ENCODE measurements around the gene VDR. TPM values are rescaled to one million over a fixed set of nuclear protein-coding genes. Genes with fewer than 3 reads are reported as not detected.
A peak's percentile ranks its signal among the peaks of the same experiment; 100 is the strongest.

The VDR gene
- total RNA-seq, 6 experiments from 2014 or later = 8.4 to 14.8 (median 10.1) TPM

GRCh38 chr12:47840571-47840970, 64.2 kb downstream of the VDR start:
- Mint-ChIP-seq H3K36me3 (ENCODE audit: low read depth) (no peaks in the 10 kb centered on the region), H3K27me3 (ENCODE audit: insufficient read depth) (no peaks in the 10 kb centered on the region), H3K27ac (no peak overlapping the region), H3K9me3 (no peaks in the 10 kb centered on the region), H3K4me3 (no peak overlapping the region), H3K4me1 (ENCODE audit: low read depth) (peaks cover 26% of the 10 kb centered on the region)
- TF ChIP-seq CTCF (IDR thresholded peaks at IDR 0.05) = no peak
- no peak for DNase-seq

- H3K27ac Mint-ChIP-seq = no peak overlapping the region
- no peaks in the 10 kb centered on the region; the same call in 1 of the 2 replicates for H3K27me3 Mint-ChIP-seq (ENCODE audit: insufficient read depth)
- no peak for DNase-seq
- no peaks in the 10 kb centered on the region for H3K9me3 Mint-ChIP-seq
- H3K4me3 Mint-ChIP-seq = no peak overlapping the region
- TF ChIP-seq CTCF (IDR thresholded peaks at IDR 0.05) = no peak
- H3K4me1 Mint-ChIP-seq (ENCODE audit: low read depth) = peaks cover 29% of the 10 kb centered on the region
- no peaks in the 10 kb centered on the region for H3K36me3 Mint-ChIP-seq (ENCODE audit: low read depth)
These were observed 65.4 kb downstream of the VDR start for GRCh38 chr12:47839214-47839876.

GRCh38 chr12:47838286-47838931, 66.4 kb downstream of the VDR start:
- Mint-ChIP-seq H3K36me3 (ENCODE audit: low read depth) (no peaks in the 10 kb centered on the region), H3K27ac (no peak overlapping the region), H3K9me3 (no peaks in the 10 kb centered on the region), H3K27me3 (ENCODE audit: insufficient read depth) (no peaks in the 10 kb centered on the region; the same call in 1 of the 2 replicates), H3K4me1 (ENCODE audit: low read depth) (peaks cover 28% of the 10 kb centered on the region), H3K4me3 (no peak overlapping the region)
- TF ChIP-seq CTCF (IDR thresholded peaks at IDR 0.05) = peak; percentile 85
- peak; percentile 33 for DNase-seq

- H3K27ac Mint-ChIP-seq = no peak overlapping the region
- DNase-seq = peak; percentile 48
- H3K4me1 Mint-ChIP-seq (ENCODE audit: low read depth) = peaks cover 22% of the 10 kb centered on the region
- H3K9me3 Mint-ChIP-seq = no peaks in the 10 kb centered on the region
- H3K36me3 Mint-ChIP-seq (ENCODE audit: low read depth) = no peaks in the 10 kb centered on the region
- peak; percentile 99 for TF ChIP-seq CTCF (IDR thresholded peaks at IDR 0.05)
- H3K4me3 Mint-ChIP-seq = no peak overlapping the region
- no peaks in the 10 kb centered on the region; the same call in 1 of the 2 replicates for H3K27me3 Mint-ChIP-seq (ENCODE audit: insufficient read depth)
These were observed 67.3 kb downstream of the VDR start for GRCh38 chr12:47837190-47838171.

GRCh38 chr12:47835831-47836155, 69.0 kb downstream of the VDR start:
- H3K9me3 Mint-ChIP-seq = no peaks in the 10 kb centered on the region
- no peak for DNase-seq
- no peaks in the 10 kb centered on the region for H3K36me3 Mint-ChIP-seq (ENCODE audit: low read depth)
- peaks cover 13% of the 10 kb centered on the region; the same call in 1 of the 2 replicates for H3K4me1 Mint-ChIP-seq (ENCODE audit: low read depth)
- no peak overlapping the region for H3K4me3 Mint-ChIP-seq
- no peak for TF ChIP-seq CTCF (IDR thresholded peaks at IDR 0.05)
- no peak overlapping the region for H3K27ac Mint-ChIP-seq
- no peaks in the 10 kb centered on the region; the same call in 1 of the 2 replicates for H3K27me3 Mint-ChIP-seq (ENCODE audit: insufficient read depth)
